GM18511 (cell line): ENCODE data around the gene CFDP1.
A peak's percentile ranks its signal among the peaks of the same experiment; 100 is the strongest.
"Not testable (repeated sequence)": the region's sequence is repeated elsewhere in the genome, so short reads cannot be mapped to it uniquely, and the experiment has no call there.

Source experiments
- ATAC-seq: cut with Tn5 transposase; IDR thresholded peaks from one replicate; pipeline ENCODE4 v1.9.1; 2021; ENCODE audit warnings: mild to moderate bottlenecking, moderate library complexity; ENCODE audit not compliant: unreplicated experiment

The CFDP1 gene

DNA sequence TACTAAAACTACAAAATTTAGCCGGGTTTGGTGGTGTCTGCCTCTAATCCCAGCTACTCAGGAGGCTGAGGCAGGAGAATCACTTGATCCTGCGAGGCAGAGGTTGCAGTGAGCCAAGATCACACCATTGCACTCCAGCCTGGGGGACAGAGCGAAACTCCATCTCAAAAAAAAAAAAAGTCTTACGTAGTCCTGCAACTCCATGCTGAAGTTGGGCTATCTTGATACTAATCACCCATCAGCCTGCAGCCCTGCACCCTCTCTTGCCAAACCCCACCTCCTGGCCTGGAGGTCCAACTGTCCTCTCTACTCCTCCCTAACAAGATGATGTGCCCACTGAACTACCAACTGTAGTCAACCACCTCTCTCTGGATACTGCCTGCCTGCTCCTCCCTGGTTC lies 26.4 kb upstream of the CFDP1 start:
- no peak for ATAC-seq

- ATAC-seq, result no peak
Observed at GRCh38 chr16:75458439-75458838, 25.1 kb upstream of the CFDP1 start.

DNA sequence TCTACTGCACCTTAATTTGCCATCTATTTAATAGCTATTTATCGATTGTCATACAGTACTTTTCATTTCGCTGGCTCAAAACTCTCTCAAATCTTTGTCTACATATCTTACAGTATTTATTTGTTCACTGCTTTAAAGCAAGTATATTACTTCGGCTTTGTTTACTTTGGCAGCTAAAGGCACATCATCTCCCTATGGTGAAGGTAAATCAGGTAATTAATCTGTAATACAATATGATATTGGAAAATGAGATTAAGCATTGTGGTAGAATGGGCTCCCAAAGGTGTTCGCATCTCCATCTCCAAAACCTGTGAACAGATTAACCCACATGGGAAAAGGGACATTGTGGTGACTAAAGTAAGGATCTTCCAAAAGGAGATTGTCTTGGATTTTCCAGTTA lies 24.7 kb upstream of the CFDP1 start:
- ATAC-seq, result no peak

DNA sequence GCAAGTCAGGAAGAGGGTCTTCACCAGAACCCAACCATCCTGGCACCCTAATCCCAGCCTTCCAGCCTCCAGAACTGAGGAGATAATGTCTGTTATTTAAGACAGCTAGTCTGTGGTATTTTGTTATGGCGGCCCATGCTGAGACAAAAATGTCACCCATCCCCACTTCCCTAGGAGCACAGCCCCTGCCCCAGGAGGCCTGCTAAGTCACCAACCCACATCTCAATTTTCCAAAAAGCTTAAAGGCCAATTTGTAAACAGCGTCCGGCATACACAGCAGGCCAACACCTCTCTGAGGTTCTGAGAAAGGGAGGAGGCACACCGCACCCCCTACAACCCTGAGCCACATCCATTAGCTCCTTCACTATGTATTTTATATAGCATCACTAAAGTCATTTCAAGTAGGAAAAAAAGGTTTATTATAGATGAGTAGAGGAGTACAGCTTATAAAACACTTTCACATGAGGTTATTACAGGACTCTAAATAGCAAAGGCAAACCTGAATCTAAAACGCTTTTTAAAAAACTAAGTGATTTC lies 24.2 kb upstream of the CFDP1 start:
- no peak for ATAC-seq

GRCh38 chr16:75456971-75457370 lies 23.7 kb upstream of the CFDP1 start:
- no peak for ATAC-seq

GRCh38 chr16:75456486-75456885 lies 23.2 kb upstream of the CFDP1 start:
- not testable (repeated sequence) for ATAC-seq

DNA sequence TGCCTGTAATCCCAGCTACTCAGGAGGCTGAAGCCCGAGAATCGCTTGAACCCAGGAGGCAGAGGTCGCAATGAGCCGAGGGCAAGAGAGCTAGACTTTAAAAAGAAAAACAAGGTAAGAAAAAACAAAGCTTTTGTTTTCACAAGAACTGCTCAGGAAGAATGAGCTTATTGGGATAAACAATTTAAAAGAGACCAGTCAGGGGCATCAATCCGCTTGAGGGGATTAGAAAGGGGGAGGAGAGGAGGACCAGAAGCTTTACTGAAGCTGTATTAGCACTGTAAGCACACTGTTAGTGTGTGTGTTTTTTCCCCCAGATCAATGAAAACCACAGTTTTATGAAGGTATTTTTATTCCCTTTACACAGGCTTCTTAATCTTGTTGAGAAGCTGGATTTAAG lies 22.4 kb upstream of the CFDP1 start:
- ATAC-seq, result no peak

- no peak for ATAC-seq
Observed at GRCh38 chr16:75452464-75453190, 19.3 kb upstream of the CFDP1 start.

DNA sequence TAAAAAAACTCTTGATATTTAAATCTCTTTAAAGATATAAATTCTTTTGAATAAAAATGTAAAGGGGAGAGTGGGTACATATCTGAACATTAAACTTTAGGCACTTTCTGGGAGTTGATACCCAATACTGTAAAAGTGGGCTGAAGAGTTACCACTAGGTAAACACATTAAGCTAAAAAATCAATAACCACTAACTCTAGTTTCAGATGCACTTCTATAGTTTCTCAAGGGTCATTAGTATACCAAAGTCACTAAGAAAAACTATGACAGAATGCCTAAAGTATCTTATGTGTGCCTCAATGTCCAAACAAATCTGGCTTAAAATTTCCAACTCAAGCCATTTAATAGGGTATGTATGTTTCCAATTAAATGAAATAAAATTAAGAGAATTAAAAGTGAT lies 13.1 kb upstream of the CFDP1 start:
- no peak for ATAC-seq

GRCh38 chr16:75445298-75445697 lies 12.0 kb upstream of the CFDP1 start:
- ATAC-seq, result no peak

DNA sequence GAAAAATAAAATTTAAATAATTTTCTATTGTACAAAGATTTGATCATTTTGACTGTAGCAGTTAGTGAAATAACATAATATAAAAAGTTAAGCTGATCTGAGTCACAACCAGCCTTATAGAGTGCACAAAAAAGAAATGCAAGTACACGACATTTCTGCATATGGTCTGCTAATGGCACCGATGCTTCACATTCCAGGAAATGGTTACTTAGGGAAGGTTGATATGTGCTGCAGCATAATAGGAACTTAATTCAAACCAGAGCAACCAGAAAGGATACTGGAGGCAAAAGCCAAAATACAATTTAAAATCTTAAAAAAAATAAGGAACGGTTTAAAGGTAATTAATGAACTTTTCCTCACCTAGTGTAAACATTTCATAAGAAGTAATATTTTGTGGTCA lies 10.0 kb upstream of the CFDP1 start:
- no peak for ATAC-seq

DNA sequence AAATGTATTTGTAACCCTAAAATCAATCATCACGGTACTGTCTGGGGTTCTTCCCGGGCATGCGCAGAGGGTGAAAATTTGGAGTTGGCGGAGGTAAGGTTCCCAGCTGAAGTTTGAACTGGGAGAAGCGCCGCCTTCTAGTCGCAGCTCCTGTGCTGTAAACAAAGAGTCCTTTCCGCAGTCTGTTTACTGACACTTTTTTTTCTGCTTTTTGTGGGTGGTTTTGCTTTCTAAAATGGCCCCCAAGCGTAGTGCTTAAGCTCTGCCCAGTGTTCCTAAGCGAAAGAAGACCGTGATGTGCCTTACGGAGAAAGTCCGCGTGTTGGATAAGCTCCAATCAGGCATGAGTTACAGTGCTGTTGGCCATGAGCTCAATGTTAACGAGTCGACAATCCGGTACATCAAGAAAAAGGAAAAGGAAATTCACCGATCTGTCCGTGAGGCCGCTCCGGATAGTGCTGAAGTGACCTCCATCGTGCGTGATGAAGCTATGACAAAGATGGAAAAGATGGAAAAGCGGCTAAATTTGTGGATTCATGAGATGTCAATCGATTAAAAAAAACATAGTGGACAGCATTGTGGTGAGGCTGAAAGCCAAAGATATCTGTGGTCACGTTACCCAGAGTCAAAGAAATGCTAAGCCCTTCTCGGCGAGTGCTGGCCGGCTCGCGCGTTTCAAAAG lies 570 bp upstream of the CFDP1 start:
- peak; percentile 78 for ATAC-seq

DNA sequence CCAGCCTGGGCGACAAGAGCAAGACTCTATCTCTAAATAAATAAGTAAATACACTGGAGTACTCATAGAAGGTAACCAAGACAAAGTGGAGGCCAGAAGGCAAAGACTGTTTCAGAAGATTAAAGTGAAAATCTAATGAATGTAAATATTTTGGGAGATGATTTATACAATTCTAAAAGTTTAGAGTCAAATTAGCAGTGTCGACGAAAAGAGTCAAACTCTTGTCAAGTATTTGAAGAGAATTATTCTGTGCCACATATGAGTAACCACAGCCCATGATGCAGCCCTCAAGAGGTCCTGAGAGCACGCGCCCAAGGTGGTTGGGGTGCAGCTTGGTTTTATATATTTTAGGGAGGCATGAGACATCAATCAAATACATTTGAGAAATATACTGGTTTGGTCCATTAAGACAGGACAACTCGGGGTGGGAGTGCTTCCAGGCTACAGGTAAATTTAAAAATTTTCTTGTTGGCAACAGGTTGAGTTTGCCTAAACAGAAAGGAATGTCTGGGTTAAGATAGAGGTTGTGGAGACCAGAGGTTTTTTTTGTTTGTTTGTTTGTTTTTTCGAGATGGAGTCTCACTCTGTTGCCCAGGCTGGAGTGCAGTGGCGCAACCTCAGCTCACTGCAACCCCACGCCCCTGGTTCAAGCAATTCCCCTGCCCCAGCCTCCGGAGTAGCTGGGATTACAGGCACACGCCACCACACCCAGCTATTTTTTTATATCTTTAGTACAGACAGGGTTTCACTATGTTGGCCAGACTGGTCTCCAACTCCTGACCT lies 3.5 kb downstream of the CFDP1 start:
- no peak for ATAC-seq

- not testable (repeated sequence) for ATAC-seq
Observed at GRCh38 chr16:75426524-75426923, 6.8 kb downstream of the CFDP1 start.

GRCh38 chr16:75424105-75424762 lies 9.1 kb downstream of the CFDP1 start:
- ATAC-seq, result not testable (repeated sequence)

DNA sequence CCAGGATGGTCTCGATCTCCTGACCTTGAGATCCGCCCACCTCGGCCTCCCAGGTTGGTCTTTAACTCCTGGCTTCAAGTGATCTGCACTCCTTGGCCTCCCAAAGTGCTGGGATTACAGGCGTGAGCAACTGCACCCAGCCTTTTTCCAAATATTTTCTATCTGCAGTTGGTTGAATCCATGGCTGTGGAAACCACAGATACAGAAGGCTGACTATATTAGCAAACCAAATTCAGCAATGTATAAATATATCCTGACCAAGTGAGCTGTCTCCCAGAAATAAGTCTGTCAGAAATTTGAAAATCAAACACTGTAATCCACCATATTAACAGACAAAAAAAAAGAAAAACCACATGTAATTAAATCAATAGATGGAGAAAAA lies 9.6 kb downstream of the CFDP1 start:
- ATAC-seq, result no peak

DNA sequence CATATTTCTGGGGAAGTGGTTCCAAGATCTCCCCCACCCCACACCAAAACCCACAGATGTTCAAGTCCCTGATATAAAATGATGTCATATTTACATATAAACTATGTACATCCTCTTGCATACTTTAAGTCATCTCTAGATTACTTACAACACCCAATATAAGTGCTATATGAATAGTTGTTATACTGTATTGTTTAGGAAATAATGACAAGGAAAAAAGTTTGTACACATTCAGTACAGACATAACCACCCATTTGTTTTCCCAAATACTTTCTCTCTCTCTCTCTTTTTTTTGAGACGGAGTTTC lies 11.5 kb downstream of the CFDP1 start:
- no peak for ATAC-seq

GRCh38 chr16:75420987-75421819 lies 12.1 kb downstream of the CFDP1 start:
- ATAC-seq, result peak; percentile 84

GRCh38 chr16:75416904-75417565 lies 16.3 kb downstream of the CFDP1 start:
- ATAC-seq, result no peak
